C4-2B (cell line): ENCODE data around the gene PROM1.

ENCODE experiments used
- H3K27ac ChIP-seq: fragments of 450-650 bp; 2 replicates; pipeline ENCODE4 v1.5.1; 2017
- ZFX ChIP-seq: fragments of 450-650 bp; IDR thresholded peaks from 2 replicates; pipeline ENCODE4 v1.6.1; 2017
- TF ChIP-seq, protein P1 (sequence below): fragments of 450-650 bp; conservative IDR thresholded peaks from 2 replicates; pipeline ENCODE4 v1.5.1; 2017; ENCODE audit warnings: mild to moderate bottlenecking

Gene PROM1

DNA sequence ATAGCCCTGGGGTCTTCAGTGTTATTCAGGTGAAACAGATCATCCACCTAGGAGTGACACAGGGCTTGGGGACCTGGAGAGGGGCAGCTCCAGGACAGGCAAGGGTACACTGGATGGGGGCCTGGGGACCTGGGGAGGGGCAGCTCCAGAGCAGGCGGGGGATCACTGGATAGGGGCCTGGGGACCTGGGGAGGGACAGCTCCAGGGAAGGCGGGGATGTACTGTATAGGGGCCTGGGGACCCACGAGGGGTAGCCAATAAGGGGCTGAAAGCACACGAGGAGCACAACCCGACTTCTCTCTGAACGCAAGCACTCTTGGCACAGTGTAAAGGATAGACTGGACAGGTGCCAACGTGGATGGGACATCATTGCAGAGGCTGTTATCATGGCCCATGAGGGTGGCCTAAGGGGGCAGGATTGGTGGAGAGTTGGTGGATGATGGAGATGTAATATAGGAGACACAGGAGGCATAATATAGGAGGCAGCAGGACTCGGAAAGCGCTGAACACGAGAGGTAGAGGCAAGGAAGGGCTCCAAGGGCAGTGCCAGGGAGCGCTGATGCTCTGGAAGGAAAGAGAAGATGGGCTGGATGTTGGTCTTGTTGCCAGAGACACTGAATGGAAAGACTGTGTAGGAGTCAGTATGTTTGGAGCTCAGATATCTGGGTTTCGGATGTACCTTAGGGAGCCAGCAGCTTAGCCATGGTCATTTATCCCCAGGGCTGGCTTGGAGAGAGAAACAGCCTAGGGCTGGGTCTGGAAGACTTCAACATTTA, 82.9 kb downstream of the PROM1 start:
- H3K27ac ChIP-seq = no peak overlapping the region
- TF ChIP-seq, protein P1, sequence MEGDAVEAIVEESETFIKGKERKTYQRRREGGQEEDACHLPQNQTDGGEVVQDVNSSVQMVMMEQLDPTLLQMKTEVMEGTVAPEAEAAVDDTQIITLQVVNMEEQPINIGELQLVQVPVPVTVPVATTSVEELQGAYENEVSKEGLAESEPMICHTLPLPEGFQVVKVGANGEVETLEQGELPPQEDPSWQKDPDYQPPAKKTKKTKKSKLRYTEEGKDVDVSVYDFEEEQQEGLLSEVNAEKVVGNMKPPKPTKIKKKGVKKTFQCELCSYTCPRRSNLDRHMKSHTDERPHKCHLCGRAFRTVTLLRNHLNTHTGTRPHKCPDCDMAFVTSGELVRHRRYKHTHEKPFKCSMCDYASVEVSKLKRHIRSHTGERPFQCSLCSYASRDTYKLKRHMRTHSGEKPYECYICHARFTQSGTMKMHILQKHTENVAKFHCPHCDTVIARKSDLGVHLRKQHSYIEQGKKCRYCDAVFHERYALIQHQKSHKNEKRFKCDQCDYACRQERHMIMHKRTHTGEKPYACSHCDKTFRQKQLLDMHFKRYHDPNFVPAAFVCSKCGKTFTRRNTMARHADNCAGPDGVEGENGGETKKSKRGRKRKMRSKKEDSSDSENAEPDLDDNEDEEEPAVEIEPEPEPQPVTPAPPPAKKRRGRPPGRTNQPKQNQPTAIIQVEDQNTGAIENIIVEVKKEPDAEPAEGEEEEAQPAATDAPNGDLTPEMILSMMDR = no peak
- no peak for TF ChIP-seq ZFX

DNA sequence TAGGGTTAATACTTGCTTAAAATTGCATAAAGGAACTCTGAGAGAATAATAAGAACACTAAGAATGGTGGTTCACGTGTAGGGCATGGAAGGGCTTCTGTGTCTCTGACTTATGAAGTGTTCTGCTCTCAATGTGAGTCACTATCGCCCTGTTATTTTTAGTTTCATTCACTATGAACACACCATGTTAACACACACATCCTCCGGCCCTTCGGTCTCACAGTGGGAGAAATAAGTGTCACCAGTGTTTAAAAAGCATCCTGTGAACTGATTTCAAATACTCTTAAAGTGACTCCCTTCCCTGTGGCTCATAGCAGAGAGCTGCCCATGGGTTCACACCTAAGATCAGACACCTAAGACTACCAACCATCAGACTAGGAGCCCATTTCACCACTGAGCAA, 87.0 kb downstream of the PROM1 start:
- H3K27ac ChIP-seq = no peak overlapping the region
- TF ChIP-seq, protein P1 = no peak
- TF ChIP-seq ZFX = no peak

DNA sequence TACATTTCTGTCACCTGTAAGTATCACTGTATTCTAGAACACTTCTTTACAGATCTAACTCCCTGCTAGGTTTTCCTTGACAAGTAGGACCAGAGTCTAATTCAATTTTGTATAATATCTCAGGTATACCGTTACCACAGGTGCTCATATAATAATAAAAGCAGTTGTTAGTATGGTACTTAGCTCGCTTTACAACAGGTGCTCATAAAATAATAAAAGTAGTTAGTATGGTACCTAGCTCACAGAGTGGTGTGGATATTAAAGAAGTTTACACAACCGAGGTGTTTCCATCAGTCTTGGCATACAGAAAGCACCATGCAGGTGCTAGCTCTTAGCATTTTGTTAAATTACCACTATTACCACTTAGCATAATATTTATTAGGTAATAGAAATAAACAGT, 88.0 kb downstream of the PROM1 start:
- no peak overlapping the region for H3K27ac ChIP-seq
- no peak for TF ChIP-seq ZFX
- TF ChIP-seq, protein P1 = no peak

DNA sequence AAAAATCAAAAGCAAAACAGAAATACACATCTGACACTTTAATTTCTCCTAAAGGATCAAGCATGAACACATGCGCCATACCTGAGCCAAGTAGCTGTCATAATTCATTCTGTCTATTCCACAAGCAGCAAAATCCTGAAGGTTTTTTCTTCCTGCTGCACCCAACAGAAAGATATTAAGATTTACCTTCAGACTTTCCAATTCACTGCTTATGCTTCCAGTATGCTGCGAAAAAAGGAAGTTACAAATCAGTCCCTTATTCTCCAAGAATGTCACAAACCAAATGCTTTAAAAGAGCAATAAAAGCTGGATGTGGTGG, 91.7 kb downstream of the PROM1 start:
- TF ChIP-seq, protein P1 = no peak
- TF ChIP-seq ZFX = no peak
- no peak overlapping the region for H3K27ac ChIP-seq

DNA sequence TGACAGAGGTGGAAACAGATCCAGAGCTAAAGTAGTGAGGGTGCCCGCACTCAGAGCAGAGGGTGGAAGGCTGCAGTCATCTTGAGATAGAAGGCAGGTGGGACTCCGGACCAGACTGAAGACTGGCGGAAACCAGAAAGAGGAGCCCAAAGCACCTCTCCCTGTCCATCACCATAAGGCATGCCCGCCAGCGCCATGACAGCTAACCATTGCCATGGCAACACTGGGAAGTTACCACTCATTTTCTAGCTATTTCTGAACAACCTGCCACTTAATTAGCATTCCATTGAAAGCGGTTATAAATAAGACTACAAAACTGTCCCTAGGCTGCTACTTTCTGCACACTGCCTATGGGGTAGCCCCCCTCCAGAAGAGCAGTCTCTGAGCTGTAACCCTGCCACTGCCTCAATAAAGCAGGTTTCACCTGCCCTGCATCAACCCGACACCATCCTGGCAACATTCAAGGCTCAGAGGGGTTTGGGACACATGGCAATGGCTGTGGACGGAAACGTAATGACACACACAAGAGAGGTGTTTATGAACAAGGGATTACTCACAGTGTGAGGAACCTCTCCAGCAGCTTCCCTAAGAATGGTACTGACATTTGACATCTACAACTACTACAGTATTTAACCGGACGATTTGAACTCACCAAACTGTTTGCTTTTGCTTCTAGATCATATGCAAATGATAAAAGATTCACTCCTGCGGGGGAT, 93.1 kb downstream of the PROM1 start:
- no peak overlapping the region for H3K27ac ChIP-seq
- no peak for TF ChIP-seq ZFX
- TF ChIP-seq, protein P1 = no peak

DNA sequence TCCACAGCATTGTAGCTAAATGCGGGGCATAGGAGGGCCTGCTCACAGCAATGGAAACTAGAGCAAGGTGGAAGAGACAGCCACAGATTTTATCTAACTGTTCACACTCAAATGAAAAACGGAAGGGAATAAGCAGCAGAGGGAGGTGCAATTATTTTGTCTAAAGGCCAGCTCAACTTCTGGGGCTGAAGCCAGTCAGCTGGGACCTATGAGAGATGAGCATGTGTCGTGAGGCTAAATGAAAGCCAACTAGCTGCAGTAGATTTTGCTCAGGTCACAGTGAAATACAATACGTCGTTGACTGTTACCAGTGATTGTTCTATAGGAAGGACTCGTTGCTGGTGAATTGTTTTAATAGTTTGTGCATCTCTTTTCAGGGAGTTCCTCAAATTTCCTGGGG, 94.4 kb downstream of the PROM1 start:
- no peak for TF ChIP-seq ZFX
- TF ChIP-seq, protein P1 = no peak
- H3K27ac ChIP-seq = no peak overlapping the region

DNA sequence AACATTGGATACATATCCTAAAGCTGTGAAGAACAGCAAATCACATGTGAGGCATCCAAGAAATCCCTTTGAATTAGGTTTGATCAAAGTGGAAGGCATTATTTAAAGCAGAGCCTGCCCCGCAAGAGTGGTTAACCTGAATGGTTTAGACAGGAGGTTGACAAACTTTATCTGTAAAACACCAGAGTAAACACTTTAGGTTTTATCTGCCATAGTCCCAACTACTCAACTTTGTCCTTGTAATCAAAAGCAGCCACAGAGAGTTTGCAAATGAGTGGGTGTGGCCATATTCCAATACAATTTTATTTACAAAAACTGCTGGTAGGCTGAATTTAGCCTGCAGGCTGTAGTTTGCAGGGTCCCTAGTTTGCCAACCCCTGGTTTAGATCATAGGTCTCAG, 95.6 kb downstream of the PROM1 start:
- no peak overlapping the region for H3K27ac ChIP-seq
- TF ChIP-seq ZFX = no peak
- TF ChIP-seq, protein P1 = no peak
